WI38 (cell line): ENCODE data around the gene SNX15.
"Not testable (repeated sequence)": the region's sequence is repeated elsewhere in the genome, so short reads cannot be mapped to it uniquely, and the experiment has no call there.

Experiments used
- H3K4me3 ChIP-seq: 2 replicates; pipeline ENCODE4 v1.5.1; 2011; ENCODE audit warnings: low read depth, mild to moderate bottlenecking, control low read depth, low read length
- TF ChIP-seq, protein P1 (sequence below): IDR thresholded peaks from 2 replicates; pipeline ENCODE4 v1.5.1; 2012; ENCODE audit warnings: low read depth, mild to moderate bottlenecking, control low read depth, low read length

SNX15 gene

GRCh38 chr11:65019824-65020223, 7.4 kb upstream of the SNX15 start:
- no peak overlapping the region for H3K4me3 ChIP-seq
- TF ChIP-seq, protein P1, sequence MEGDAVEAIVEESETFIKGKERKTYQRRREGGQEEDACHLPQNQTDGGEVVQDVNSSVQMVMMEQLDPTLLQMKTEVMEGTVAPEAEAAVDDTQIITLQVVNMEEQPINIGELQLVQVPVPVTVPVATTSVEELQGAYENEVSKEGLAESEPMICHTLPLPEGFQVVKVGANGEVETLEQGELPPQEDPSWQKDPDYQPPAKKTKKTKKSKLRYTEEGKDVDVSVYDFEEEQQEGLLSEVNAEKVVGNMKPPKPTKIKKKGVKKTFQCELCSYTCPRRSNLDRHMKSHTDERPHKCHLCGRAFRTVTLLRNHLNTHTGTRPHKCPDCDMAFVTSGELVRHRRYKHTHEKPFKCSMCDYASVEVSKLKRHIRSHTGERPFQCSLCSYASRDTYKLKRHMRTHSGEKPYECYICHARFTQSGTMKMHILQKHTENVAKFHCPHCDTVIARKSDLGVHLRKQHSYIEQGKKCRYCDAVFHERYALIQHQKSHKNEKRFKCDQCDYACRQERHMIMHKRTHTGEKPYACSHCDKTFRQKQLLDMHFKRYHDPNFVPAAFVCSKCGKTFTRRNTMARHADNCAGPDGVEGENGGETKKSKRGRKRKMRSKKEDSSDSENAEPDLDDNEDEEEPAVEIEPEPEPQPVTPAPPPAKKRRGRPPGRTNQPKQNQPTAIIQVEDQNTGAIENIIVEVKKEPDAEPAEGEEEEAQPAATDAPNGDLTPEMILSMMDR = no peak

- no peak overlapping the region for H3K4me3 ChIP-seq
- TF ChIP-seq, protein P1 = no peak
Observed at GRCh38 chr11:65021003-65021402, 6.2 kb upstream of the SNX15 start.

DNA sequence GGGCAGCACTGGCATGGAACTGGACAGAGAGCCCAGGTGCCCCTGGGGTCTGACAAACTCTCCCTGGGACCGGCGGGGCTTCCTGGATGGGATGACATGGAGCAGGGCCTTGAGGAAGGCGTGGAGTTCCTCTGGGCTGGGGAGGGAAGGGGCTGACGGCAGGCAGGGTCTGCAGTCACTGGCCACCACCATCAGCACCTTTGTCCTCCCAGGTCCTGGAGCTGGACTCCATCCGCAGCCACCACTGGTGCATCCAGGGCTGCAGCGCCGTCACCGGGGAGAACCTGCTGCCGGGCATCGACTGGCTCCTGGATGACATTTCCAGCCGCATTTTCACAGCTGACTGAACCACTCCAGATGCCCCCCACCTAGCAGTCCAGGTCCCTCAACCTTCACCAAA, 5.7 kb upstream of the SNX15 start:
- TF ChIP-seq, protein P1 = no peak
- H3K4me3 ChIP-seq = no peak overlapping the region

DNA sequence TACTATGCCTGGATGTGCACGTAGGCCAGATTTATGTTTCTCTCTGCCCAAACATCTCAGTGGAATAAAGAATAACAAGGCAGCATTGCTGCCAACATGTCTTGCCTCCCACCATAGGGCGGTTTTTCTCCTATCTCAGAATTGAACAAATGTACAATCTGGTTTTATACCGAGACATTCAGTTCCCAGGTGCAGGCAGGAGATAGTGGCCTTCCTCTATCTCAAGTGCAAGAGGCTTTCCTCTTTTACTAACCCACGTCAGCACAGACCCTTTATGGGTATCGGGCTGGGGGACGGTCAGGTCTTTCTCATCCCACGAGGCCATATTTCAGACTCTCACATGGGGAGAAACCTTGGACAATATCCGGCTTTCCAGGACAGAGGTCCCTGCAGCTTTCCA, 3.7 kb upstream of the SNX15 start:
- H3K4me3 ChIP-seq = not testable (repeated sequence)

- TF ChIP-seq, protein P1 = no peak
- peak overlapping the region; percentile 71 for H3K4me3 ChIP-seq
Observed at GRCh38 chr11:65026810-65027209, 429 bp upstream of the SNX15 start.

GRCh38 chr11:65032216-65032615, 5.0 kb downstream of the SNX15 start:
- TF ChIP-seq, protein P1 = no peak
- no peak overlapping the region for H3K4me3 ChIP-seq

- TF ChIP-seq, protein P1 = no peak
- H3K4me3 ChIP-seq = no peak overlapping the region
Observed at GRCh38 chr11:65034423-65034822, 7.2 kb downstream of the SNX15 start.

GRCh38 chr11:65035579-65035978, 8.3 kb downstream of the SNX15 start:
- TF ChIP-seq, protein P1 = no peak
- no peak overlapping the region for H3K4me3 ChIP-seq
